ENCODE measurements around the gene TUBA1C.
"Not testable (repeated sequence)": the region's sequence is repeated elsewhere in the genome, so short reads cannot be mapped to it uniquely, and the experiment has no call there.

The TUBA1C gene

DNA sequence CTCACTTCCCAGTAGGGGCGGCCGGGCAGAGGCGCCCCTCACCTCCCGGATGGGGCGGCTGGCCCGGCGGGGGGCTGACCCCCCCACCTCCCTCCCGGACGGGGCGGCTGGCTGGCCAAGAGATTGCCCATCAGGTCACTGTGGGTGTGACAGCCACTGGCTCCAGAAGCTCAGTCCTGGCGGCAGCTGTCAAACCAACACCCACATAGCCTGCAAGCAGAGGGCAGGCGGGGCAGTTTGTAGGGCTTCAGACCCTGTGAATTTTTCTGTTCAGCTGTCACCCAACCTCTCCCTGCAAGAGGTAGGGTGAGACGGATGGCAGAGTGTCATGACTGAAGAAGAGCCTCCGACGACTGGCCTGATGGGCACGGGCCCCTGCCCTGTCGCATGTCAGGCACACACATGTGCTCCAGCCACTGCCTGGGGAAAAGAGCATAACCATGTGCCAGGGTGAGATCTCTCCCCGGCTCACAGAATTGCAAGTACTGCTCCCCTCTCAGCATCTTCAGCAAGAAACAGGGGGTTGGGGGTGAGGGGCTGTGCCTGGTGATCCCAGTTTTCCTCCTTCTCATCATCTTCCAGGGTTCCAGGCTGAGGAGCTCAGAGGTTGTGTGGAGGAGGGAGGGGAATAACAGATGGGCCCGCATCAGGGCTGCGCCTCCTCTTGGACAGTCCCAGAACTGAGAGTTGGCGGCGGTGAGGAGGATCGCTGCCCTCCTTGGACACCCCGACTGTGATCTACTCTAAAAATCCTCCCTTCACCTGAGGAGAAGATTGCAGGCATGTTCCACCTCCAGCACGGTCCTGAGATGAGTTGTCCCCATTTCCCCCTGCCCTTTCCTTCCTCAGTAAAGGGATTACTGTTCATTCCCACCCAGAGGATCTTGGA lies 18.9 kb downstream of the TUBA1C start:
- DNase-seq, result no peak

DNA sequence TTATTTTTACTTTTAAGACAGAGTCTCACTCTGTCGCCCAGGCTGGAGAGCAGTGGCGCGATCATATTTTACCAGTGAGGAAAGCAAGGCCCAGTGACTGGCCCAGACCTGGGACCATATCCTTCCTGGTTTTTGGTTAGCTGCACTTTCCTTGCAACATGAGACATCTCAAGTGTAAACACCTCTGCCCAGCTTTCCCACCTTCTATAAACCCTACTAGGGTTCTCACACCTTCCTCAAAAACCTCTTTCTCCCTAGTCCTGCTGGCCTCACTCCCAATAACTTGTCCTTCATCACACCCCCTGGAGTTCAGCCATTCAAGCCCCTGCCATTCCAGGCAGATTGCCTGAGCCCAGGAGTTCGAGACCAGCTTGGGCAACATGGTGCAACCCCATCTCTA lies 19.8 kb downstream of the TUBA1C start:
- DNase-seq, result no peak

DNA sequence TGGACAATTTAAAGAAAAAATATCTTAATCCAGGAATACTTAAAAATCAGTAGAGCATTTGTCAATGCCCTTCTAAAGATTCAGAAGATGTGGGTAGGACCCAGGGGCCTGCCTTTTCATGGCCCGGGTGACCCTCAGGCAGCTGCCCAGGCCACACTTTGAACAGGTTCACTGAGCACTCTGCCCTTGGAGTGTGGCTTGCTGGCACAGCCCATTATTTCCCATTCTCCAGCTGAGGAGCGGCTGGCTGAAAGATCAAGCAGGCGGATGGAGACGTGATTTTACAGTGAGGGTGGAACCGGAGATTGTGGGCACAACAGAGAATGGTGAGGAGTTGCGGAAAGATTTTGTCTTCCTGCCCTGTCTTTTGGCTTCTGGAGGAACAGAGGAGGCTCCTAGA lies 23.0 kb downstream of the TUBA1C start:
- DNase-seq, result no peak

DNA sequence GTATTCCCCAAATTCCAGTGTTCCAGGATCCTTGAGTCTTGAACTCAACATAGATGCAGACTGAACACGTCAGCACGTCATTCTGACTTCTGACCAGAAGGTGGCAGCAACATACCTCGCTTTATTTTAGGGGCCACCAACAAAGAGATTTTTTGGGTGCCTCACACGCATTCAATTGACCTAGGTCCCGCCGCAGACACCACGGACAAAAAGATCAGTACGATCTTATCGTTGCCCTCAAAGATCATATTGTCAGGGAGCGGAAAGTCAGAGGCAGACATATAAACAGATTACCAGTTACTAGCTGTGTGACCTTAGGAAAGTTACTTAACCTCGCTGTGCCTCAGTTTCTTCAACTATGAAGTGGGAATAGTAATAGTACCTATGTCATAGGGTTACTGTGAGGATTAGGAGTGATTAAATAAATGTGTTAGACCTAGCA lies 23.6 kb downstream of the TUBA1C start:
- peak; percentile 69 to 80 for DNase-seq

DNA sequence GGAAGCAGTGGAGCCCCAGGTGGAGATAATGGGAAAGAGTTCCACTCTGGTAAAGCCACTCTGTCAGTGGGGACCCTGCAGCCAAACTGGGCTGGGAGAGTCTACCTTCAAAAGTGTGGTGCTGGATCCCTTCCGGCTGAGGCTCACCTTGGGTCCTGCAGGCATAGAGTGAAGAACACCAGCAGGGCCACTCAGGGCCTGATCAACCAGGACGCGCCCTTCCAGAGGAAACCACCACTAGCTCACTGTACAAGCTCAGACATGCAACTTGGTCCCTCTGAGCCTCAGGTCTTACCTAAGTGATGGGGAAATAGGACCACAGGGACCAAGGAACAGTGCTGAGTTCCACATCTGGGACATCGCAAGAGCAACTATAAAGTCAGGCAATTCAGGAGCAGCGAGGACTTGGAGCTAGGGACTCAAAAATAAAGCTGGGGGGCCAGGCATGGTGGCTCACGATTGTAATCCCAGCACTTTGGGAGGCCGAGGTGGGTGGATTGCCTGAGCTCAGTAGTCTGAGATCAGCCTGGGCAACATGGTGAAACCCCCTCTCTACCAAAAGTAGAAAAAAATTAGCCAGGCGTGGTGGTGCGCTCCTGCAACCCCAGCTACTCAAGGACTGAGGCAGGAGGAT lies 24.2 kb downstream of the TUBA1C start:
- no peak for DNase-seq

DNA sequence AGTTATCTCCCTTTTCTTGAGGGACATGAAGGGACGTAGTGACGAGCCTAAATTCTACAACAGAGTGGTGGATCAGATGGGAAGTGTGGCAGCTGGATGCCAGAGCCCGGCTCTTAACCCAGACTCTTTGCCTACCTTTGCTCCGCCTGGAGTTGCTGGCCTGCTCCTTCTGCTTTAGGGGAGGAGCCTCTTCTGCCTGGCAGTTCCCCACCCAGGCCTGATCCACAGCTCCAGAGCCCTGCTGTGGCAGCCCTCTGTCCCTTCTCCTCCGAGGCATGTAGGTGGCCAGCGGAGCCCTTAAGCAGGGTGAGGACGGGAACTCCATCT lies 27.8 kb downstream of the TUBA1C start:
- no peak for DNase-seq

DNA sequence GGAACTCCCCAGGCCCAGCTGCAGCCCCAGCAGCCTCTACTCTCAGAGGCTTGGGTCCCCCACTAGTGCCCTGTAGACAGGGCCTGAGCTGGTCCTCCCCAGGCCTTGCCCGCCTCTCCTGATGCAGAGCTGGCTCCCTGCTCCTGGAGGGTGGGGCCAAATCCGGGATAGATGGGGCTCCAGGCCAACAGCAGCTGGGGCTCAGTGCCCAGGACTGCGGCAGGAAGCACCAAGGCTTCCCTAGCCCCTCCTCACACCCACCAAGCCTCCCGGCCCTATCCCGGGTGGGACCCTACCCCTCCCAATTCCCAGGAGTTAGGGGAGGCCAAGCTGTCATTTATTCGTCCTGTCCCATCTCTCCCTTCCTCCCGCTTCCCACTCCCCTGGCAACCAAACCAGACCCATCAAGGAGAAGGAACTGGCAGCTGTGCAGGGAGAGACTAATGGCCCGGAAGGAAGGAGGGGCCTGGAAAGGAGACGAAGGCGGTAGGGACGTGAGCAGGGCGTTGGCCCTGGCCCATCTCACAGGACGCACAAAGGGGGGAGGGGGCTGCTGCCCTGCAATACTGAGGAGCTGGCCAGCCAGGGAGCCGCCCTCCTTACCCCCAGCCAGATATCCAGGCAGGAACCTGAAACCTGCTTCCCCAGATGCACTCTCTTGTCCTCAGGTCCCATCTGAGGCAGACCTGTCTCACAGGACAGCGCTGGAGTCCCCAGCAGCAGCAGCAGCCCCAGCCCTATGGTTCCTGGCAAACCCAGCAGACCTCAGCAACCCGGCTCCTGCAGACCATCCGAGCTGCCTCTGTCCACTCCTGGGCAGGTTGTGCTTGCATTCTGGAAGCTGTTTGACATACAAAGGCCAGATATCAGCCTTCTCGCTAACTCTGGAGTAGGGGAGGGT lies 28.4 kb downstream of the TUBA1C start:
- DNase-seq, result no peak

DNA sequence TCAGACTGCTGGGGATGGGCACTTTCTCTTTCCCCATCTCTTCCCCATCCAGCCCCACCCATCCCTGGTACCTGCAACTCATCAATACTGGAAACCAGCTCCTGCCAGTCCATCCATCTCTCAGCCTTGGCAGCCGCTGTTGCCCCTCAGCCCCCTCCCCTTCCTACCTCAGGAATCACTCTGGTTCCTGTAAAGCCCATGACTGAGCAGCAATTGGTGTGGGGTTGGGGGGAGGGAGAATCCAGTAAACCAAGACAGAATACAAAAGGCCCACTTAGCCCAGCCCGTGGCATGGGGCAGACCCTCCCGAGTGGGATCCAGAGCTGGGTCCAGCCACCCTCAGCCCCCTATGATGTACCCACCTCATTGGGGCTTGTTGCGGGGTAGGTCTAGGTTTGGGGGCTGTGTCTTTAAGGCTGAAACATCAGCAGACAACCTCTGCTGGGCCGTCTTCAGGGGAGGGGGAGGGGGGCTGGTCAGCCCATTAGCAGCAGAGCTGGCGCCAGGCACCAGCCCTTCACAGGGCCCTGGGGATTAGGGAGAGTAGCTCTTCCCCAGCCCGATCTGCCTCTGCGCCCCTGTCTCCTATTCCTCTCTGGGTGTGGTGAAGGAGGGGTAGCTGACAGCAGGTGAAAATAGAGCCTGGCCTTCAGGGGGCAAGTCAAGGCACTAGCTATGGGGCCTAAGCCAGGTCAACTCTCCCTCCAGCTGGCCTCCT lies 29.4 kb downstream of the TUBA1C start:
- no peak for DNase-seq

DNA sequence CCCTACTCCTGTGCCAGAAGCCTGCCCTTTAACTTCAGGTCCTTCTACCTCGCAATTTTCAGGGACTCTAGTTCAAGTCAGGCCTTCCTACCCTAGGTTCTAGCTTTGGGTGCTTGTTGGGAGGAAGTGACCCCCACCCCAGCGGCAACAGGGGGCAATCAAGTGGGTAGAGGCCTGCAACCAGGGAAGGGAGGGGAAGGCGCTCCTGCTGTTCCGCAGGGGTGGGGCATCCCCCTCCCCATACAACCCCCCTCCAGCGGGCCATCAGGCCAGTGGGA lies 29.9 kb downstream of the TUBA1C start:
- DNase-seq, result no peak

DNA sequence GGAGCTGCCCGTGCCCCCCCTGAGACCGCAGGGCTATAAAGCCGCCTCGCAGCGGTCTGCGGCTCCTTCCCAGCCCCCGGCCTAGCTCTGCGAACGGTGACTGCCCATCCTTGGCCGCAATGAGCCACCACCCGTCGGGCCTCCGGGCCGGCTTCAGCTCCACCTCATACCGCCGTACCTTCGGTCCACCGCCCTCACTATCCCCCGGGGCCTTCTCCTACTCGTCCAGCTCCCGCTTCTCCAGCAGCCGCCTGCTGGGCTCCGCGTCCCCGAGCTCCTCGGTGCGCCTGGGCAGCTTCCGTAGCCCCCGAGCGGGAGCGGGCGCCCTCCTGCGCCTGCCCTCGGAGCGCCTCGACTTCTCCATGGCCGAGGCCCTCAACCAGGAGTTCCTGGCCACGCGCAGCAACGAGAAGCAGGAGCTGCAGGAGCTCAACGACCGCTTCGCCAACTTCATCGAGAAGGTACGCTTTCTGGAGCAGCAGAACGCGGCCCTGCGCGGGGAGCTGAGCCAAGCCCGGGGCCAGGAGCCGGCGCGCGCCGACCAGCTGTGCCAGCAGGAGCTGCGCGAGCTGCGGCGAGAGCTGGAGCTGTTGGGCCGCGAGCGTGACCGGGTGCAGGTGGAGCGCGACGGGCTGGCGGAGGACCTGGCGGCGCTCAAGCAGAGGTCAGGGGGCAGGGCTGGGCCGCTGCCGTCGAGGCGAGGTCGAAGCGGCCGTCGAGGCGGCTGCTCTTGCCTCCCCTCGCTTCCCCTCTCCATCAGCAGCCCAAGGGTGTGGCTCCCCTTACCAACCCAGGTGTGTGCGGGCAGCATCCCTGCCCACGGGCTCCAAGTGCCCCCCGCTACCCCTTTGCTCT lies 30.4 kb downstream of the TUBA1C start, which contains the start of gene PRPH:
Gene PRPH (plus strand): TSS at position 66 of the 855 bp plus-strand sequence. CDS start 54 bp downstream, at position 120.
- DNase-seq, result no peak

DNA sequence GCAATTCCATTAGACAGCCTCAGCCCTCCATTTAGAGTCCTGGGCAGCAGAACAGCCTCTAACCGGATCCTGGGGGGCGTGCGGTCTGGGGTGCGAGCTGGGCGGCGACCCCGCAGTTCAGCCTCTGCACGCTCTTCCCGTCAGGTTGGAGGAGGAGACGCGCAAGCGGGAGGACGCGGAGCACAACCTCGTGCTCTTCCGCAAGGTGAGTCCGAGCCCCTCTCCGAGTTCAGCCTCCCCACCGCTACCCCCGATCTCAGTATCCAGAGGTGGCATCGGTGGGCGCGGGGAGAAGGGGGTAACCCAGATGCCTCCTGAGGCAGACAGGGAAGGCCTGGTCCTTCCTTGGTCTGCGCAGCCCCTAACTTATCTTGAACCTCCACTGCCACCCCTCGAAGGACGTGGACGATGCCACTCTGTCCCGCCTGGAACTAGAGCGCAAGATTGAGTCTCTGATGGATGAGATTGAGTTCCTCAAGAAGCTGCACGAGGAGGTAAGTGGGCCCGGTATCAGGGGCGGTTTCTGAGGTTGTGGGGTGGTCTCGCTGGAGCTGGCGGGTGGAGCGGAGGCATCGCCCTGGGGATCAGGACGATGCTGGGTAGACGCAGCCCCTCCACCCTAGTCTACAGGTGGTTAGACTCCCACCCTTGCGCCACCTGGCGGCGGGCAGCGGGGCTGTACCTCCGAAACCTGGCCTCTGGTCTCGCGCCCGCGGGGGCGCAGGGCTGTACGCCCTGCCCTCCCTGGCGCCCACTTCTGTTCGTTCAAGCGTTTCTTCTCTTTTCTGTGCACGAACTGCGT lies 31.4 kb downstream of the TUBA1C start:
- peak; percentile 53 to 73 for DNase-seq

DNA sequence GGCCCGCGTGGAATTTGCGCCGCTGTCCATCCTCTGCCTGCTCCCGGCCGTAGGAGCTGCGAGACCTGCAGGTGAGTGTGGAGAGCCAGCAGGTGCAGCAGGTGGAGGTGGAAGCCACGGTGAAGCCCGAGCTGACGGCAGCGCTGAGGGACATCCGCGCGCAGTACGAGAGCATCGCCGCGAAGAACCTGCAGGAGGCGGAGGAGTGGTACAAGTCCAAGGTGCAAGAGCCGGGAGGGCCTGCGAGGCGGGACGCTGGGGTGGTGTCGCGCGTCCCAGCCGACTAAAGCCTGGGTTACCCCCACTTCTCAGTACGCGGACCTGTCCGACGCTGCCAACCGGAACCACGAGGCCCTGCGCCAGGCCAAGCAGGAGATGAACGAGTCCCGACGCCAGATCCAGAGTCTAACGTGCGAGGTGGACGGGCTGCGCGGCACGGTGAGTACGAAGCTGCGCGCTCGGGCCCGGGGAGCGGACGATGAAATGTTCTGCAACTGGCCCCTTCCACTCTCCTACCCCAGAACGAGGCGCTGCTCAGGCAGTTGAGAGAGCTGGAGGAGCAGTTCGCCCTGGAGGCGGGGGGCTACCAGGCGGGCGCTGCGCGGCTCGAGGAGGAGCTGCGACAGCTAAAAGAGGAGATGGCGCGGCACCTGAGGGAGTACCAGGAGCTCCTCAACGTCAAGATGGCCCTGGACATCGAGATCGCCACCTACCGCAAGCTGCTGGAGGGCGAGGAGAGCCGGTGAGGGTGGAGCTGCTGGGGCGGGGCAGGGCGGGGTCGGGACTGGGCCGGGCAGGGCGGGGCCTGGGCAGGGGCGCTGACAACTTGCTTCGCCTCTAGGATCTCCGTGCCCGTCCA lies 32.2 kb downstream of the TUBA1C start:
- peak in 1 of 2 donors; percentile 36 for DNase-seq

DNA sequence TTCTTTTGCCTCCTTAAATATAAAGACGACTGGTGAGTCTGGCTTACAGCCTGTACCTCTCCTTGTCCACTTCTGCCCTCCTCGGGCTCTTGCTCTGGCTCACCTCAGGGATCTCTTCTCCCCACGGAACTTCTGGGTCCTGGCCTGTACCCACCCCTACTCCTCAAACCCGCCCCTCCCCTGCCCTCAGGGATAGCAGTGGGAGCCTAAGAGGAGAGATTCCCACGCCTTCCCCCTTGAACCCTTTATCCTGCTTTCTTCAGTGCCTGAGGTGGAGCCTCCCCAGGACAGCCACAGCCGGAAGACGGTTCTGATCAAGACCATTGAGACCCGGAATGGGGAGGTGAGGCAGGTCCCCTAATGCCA lies 32.8 kb downstream of the TUBA1C start:
- DNase-seq, result no peak

DNA sequence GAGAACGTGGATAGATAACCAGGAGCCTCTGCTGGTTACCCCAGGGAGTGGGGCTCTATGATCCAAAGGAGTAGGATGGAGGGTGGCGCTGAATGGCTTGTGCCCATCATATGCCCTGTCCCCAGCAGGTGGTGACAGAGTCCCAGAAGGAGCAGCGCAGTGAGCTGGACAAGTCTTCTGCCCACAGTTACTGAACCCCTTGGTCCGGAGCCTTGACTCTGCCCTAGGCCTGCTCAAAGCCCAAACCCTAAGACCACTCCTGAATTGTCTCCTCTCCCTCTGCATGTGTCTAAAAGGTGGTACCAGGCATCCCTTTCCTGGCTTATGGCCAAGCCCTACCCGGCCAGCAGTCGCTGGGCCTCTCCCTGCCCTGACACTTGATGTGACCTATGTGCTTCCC lies 33.3 kb downstream of the TUBA1C start:
- DNase-seq, result no peak

DNA sequence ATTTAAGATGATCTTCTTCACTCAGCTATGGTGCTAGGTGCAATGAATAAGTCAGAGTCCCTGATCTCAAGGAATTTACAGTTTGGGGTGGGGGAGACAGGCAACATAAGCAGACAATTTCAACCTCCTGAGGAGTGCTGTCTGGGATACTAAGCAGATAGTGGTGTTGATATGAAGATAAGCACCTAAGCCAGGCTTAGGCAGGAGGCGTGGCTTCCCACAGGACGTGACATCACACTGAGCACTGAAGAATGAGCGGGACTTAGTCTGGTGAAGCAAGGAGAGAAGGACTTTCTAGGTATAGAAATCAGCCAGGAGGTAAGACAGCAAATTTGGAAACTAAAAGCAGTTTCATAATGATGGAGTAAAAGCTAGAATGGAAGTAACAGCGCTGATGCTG lies 36.9 kb downstream of the TUBA1C start:
- DNase-seq, result no peak

DNA sequence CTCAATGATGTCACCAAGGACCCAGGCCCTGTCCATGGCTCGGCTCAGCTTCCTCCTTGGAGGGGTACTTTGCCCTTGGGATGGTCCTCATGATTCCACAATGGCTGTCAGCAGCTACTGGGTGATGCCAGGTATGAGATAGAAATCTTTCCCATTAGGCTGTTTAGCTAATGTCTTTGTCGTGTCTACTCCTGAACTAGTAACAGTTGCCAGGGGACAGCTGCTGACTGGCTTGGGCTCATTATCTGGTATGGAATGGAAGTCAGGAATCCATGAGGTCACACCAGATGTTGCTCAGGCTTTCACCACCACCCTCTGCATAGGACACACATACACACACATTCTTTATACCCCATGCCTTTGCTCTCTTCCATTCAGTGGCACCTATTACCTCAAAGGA lies 39.3 kb downstream of the TUBA1C start:
- no peak for DNase-seq

DNA sequence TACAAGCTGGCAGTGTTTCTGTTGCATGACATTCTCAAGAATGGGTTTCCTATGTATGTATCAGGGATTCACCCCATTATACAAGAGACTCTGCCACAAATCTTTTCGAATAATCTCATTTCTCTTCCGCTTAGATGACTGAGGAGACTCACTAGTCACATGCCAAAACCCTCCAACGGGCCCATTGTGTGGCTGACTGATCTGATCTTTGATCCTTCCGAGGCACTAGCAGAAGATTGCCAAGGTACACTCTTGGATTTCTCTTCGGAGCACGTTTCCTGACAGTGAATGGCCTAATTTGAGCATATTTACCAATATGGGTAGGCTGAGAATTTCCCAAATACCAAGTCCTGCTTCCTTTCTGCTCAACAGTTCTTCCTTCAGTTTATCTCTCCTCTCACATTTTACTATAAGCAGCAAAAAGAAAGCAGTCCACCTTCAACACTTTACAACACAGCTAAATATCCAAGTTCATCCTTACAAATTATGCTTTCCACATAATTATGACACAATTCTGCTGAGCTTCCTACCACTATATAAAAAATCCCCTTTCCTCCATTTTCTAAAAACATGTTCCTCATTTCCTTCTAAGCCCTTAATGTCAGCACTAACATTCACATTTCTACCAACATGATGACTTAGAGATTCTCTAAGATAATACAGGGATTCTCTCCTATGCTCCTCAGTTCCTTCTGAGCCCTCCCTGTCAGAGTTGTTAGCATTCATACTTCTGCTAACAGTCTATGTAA lies 41.1 kb downstream of the TUBA1C start:
- no peak for DNase-seq

DNA sequence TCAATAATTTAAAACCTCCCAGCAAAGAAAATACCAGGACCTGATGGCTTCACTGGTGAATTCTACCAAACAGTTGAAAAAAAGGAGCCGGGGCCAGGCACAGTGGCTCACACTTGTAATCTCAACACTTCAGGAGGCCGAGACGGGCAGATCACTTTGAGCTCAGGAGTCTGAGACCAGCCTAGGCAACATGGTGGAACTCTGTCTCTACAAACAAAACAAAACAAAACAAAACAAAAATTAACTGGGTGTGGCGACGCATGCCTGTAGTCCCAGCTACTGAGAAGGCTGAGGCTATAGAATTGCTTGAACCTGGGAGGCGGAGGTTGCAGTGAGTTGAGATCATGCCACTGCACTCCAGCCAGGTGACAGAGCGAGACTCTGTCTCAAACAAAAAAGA lies 44.5 kb downstream of the TUBA1C start:
- DNase-seq, result no peak

DNA sequence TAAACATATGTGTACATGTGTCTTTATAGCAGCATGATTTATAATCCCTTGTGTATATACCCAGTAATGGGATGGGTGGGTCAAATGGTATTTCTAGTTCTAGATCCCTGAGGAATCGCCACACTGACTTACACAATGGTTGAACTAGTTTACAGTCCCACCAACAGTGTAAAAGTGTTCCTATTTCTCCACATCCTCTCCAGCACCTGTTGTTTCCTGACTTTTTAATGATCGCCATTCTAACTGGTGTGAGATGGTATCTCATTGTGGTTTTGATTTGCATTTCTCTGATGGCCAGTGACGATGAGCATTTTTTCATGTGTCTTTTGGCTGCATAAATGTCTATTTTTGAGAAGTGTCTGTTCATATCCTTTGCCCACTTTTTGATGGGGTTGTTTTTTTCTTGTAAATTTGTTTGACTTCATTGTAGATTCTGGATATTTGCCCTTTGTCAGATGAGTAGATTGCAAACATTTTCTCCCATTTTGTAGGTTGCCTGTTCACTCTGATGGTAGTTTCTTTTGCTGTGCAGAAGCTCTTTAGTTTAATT lies 45.6 kb downstream of the TUBA1C start:
- DNase-seq, result not testable (repeated sequence)
